Mesodermal cell (in vitro differentiated cells): Measurements from ENCODE around the gene NKX2-1. TPM values are rescaled to one million over a fixed set of nuclear protein-coding genes. Genes with fewer than 3 reads are reported as not detected.
"Not testable (repeated sequence)": the region's sequence is repeated elsewhere in the genome, so short reads cannot be mapped to it uniquely, and the experiment has no call there.

Source experiments
- H3K27ac ChIP-seq: 2 replicates; pipeline ENCODE4 v1.7.0; 2013; ENCODE audit warnings: mild to moderate bottlenecking, low read depth, low read length, moderate library complexity; ENCODE audit not compliant: severe bottlenecking
- H3K36me3 ChIP-seq: 2 replicates; pipeline ENCODE4 v1.7.1; 2013; ENCODE audit warnings: mild to moderate bottlenecking, low read length, moderate library complexity; ENCODE audit not compliant: control insufficient read depth, insufficient read depth
- H3K4me1 ChIP-seq: one replicate; pipeline ENCODE4 v1.7.1; 2013; ENCODE audit warnings: mild to moderate bottlenecking, low read length; ENCODE audit not compliant: insufficient read depth, control insufficient read depth, poor library complexity, severe bottlenecking
- H3K4me3 ChIP-seq: 2 replicates; pipeline ENCODE4 v1.7.0; 2013; ENCODE audit warnings: low read length, control low read depth, mild to moderate bottlenecking; ENCODE audit not compliant: insufficient read depth, poor library complexity, severe bottlenecking; ENCODE audit errors: extremely low read depth
- H3K9me3 ChIP-seq: 2 replicates; pipeline ENCODE4 v1.7.1; 2013; ENCODE audit warnings: mild to moderate bottlenecking, low read length, moderate library complexity; ENCODE audit not compliant: control insufficient read depth
- WGBS, 2 experiments: methylation state at CpG; one replicate each; pipeline ENCODE4 v1.1.5; 2013; ENCODE audit warnings: missing lambda C conversion rate in 2 of 2; ENCODE audit not compliant: insufficient coverage in 2 of 2; 5-methylcytosine and 5-hydroxymethylcytosine counted together
- polyA plus RNA-seq, 2 experiments: library from polyadenylated mRNA; stranded (reverse); fragments of 50-300 nt; gene quantifications; one replicate each; pipeline ENCODE4 v1.2.3, GENCODE V29; 2013

NKX2-1 gene
- polyA plus RNA-seq (2013, experiment 1 of 2), result not detected
- polyA plus RNA-seq (2013, experiment 2 of 2), result not detected

DNA sequence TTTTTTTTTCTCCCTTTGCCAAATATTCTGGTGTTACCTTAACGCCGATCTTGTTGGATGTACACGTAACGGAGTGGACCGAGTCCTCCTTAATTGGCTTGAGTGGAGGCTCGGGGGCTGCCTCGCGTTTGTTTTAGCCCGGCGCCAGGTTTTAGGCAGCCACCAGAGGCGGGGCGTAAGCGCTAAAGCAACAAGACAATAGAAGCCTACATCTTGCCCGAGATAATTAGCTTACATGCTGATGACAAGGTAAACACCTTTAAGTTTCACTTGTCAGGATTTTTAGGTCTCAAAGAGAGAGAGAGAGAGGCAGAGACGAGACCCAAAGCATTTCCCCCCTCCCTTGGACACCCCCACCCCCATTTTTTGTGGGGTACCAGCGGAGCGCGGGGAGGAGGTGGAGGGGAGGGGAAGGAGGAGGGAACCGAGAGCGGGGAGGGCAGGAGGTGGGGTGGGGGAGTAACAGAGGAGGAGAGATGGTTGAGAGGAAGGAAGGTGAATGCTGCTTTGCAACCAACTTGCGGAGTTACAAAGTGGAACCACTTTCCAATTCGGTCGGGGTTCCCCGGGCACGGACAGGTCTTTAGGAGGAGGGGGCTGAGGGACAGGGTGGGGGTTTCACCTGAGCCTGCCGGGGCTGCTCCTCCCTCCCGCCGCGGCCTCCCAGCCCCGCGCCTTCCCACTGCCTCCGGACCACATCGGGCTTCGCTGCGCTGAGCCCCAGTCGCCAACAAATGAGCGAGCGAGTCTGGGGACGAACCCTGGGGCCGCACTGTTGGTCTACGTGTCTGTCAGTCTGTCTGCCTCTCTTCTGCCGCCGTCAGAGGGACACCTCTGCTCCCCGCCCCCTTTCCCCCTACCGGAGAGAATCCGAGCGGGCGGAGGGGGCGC lies at the start of gene NKX2-1:
TSS of gene NKX2-1 (minus strand) at position 802 of the 891 bp plus-strand sequence. CDS start at position 699, 103 bp downstream.
- no peak within 1 kb of the TSS for H3K27ac ChIP-seq
- no peaks in the 10 kb centered on the region for H3K9me3 ChIP-seq
- H3K4me1 ChIP-seq, result peaks cover 12% of the 10 kb centered on the region
- H3K4me3 ChIP-seq, result no peak within 1 kb of the TSS
- WGBS, 2 experiments, result 0% methylated on average over 30 to 31 of the region's 49 CpGs
- no peaks in the 10 kb centered on the region for H3K36me3 ChIP-seq

DNA sequence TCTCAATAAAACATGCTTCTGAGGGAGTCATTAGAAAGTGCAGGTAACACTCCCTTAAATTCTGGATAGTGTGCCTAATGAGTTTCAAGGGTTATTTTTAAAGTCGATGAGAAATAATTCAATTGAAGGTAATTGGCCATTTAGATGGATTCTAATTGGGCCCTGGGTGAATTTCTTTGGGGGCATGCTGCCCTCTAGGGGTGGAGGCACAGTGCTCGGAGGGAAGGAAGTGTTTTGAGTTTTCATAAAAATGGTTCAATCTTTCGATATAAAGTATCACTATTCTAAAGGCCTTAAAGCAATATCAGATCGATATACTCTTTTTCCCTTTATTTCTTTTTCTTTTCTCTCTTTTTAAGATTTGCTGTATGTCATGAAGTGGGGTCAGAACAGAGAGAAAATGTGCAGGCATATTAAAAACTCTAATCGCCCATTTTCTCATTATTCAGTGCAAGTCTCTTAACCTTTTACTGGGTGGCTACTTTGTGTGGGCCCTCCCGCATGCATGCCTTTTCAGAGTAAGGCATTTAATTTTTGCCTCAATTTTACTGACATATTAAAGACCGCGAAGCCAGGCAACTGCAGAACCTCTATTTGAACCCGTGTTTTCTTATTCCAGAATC lies 36.9 kb upstream of the NKX2-1 start:
- no peak overlapping the region for H3K4me3 ChIP-seq
- no peaks in the 10 kb centered on the region for H3K36me3 ChIP-seq
- no peak overlapping the region for H3K27ac ChIP-seq
- WGBS, 2 experiments, result 66 to 77% methylated on average over 5 to 6 of the region's 9 CpGs
- no peaks in the 10 kb centered on the region for H3K9me3 ChIP-seq
- H3K4me1 ChIP-seq, result no peaks in the 10 kb centered on the region

GRCh38 chr14:36555998-36556743 lies 36.1 kb upstream of the NKX2-1 start:
- Histone ChIP-seq H3K4me3 (no peak overlapping the region), H3K4me1 (no peaks in the 10 kb centered on the region), H3K27ac (no peak overlapping the region), H3K9me3 (no peaks in the 10 kb centered on the region), H3K36me3 (no peaks in the 10 kb centered on the region)
- WGBS, 2 experiments, result 71 to 89% methylated on average over 4 to 6 of the region's 6 CpGs

- no peak overlapping the region for H3K27ac ChIP-seq
- H3K9me3 ChIP-seq, result no peaks in the 10 kb centered on the region
- no peaks in the 10 kb centered on the region for H3K36me3 ChIP-seq
- no peaks in the 10 kb centered on the region for H3K4me1 ChIP-seq
- no peak overlapping the region for H3K4me3 ChIP-seq
- WGBS, 2 experiments, result 60 to 100% methylated on average over 1 of the region's 4 CpGs
Measured at GRCh38 chr14:36553656-36554260, 33.7 kb upstream of the NKX2-1 start.

DNA sequence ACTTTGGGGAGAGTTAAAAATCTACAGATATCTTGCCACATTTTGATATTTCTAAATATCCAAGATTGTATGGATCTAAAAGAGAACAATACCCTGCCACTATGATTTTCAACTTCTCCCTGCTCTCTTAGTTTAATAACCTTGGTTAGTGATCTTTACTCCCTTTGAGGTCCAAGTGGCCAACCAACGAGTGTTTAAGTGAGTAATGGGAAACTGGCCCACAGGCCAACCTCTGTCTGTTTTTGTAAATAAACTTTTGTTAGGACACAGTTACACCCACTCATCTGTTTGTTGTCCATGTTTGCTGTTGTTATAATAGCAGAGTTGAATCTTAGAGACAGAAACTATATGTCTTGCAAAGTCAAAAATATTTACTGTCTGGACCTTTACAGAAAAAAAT lies 30.9 kb upstream of the NKX2-1 start:
- no CpG with 5 or more reads among the region's 1 CpG for WGBS, 2 experiments
- H3K27ac ChIP-seq, result no peak overlapping the region
- no peaks in the 10 kb centered on the region for H3K36me3 ChIP-seq
- no peaks in the 10 kb centered on the region for H3K4me1 ChIP-seq
- no peak overlapping the region for H3K4me3 ChIP-seq
- no peaks in the 10 kb centered on the region for H3K9me3 ChIP-seq

DNA sequence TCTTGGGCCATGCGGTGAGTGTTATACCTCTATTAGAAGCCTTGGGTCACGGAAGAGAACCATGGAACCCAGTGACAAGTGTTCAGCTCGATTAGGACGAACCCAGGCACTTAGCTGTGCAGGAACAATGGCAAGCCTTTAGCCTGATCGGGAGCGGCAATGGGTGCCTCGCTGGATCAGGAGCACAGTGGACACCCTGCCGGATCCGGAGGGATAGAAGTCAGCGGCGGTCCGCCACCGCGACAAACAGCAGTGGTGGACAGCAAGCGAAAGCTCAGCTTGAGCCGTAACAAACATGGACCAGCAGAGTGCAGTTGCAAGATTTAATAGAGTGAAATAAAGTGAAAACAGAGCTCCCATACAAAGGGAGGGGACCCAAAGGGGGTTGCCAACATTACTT lies 24.2 kb upstream of the NKX2-1 start:
- H3K9me3 ChIP-seq, H3K4me1 ChIP-seq, H3K4me3 ChIP-seq, H3K27ac ChIP-seq, H3K36me3 ChIP-seq: not testable (repeated sequence)
- 78 to 94% methylated on average over 4 to 16 of the region's 16 CpGs for WGBS, 2 experiments

DNA sequence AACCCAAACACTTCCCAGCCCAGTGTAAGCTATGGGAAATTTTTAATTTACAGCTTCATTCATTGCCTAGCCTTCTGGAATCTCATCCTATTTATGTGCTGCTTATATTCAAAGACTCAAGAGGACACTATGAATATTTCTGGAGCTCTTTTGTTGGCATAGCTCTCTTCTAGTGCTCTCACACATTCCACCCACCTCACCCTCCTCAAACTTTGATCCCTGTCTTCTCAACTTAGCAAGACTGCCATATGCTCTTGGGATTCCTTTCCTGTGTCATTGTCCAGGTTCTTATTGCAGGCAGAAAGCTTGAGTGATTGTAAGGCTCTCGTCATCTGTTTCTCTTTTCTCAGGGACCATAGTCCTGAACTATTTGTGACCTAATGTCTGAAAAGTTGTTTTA lies 18.0 kb upstream of the NKX2-1 start:
- Histone ChIP-seq H3K27ac (no peak overlapping the region), H3K4me3 (no peak overlapping the region), H3K36me3 (no peaks in the 10 kb centered on the region), H3K4me1 (no peaks in the 10 kb centered on the region), H3K9me3 (no peaks in the 10 kb centered on the region)
- WGBS, 2 experiments, result no CpG with 5 or more reads among the region's 1 CpG

DNA sequence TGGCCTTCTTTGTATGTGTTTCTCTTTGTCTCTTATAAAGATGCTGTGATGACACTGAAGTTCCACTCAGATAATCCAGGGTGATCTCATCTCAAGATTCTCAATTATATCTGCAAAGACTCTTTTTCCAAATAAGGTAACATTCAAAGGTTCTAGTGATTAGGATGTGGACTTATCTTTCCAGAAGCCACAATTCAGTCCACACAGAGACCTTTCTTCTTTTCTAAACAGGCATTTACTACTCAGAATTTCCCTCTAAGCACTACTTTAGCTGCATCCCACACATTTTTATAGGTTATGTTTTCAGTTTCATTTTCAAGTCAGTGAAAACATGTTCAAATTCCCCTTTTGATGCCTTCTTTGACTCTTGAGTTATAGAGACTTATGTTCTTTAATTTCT lies 9.0 kb upstream of the NKX2-1 start:
- H3K9me3 ChIP-seq, result no peaks in the 10 kb centered on the region
- H3K27ac ChIP-seq, result no peak overlapping the region
- H3K4me3 ChIP-seq, result no peak overlapping the region
- H3K4me1 ChIP-seq, result no peaks in the 10 kb centered on the region
- H3K36me3 ChIP-seq, result no peaks in the 10 kb centered on the region

DNA sequence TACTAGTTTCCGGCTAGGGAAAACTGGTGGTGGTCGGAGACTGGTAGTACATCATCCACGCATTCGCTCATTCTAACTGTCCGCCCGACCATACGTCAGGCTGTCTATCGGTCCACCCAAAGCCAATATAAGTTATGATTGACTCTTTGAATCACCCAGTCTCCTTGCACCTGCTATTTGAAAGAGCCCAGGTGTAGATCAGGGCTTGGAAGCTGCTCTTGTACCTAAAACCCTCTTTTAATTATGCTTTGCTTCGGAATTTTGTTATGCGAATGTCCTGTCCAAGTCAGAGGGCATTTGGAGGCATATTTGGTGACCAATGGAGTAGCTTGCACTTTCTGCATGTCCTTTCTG lies 5.7 kb upstream of the NKX2-1 start:
- Histone ChIP-seq H3K4me1 (peaks cover 2% of the 10 kb centered on the region), H3K9me3 (no peaks in the 10 kb centered on the region), H3K4me3 (no peak overlapping the region), H3K36me3 (no peaks in the 10 kb centered on the region), H3K27ac (no peak overlapping the region)
- 11 to 20% methylated on average over 8 to 9 of the region's 10 CpGs for WGBS, 2 experiments

- H3K27ac ChIP-seq, result no peak overlapping the region
- H3K4me3 ChIP-seq, result no peak overlapping the region
- 2 to 3% methylated on average over 40 to 45 of the region's 54 CpGs for WGBS, 2 experiments
- no peaks in the 10 kb centered on the region for H3K9me3 ChIP-seq
- peaks cover 2% of the 10 kb centered on the region for H3K4me1 ChIP-seq
- H3K36me3 ChIP-seq, result no peaks in the 10 kb centered on the region
Measured at GRCh38 chr14:36524874-36525745, 5.1 kb upstream of the NKX2-1 start.
